ENCODE data around the gene BACH2. TPM values are rescaled to one million over a fixed set of nuclear protein-coding genes. Genes with fewer than 3 reads are reported as not detected.

BACH2 gene
- total and polyA plus RNA-seq, 2 of the 4 experiments (the other 2 are of a cell fraction) = 1.3 to 1.4 TPM

- no peak overlapping the region for H3K4me3 ChIP-seq (ENCODE audit: insufficient read depth, low read depth, low read length)
- H3K9me1 ChIP-seq (ENCODE audit: insufficient read depth, low read length) = no peaks in the 10 kb centered on the region
- H3K9ac ChIP-seq (ENCODE audit: low read depth, low read length) = no peak overlapping the region
- H2BK20ac ChIP-seq (ENCODE audit: low read depth, low read length) = no peak overlapping the region
- H3K9me3 ChIP-seq (ENCODE audit: control insufficient read depth, insufficient read depth, low read length) = peaks cover 2% of the 10 kb centered on the region; the same call in 1 of the 2 replicates
- dilution Hi-C loops (cut with HindIII; ENCODE audit: low sequenced_read_pairs, unreplicated experiment) (no loop called here), in situ Hi-C loops (cut with MboI; ENCODE audit: low sequenced_read_pairs) (no loop called here), intact Hi-C loops (cut with micrococcal nuclease) (no loop called here)
- no peak overlapping the region for H2BK15ac ChIP-seq (ENCODE audit: low read depth, low read length)
- H2BK120ac ChIP-seq (ENCODE audit: low read depth, low read length) = no peak overlapping the region
- ATAC-seq (ENCODE audit: low read depth) (no peak), DNase-seq (no peak)
- H4K20me1 ChIP-seq (ENCODE audit: insufficient read depth, low read length) = no peaks in the 10 kb centered on the region
- H3K14ac ChIP-seq (replicated peaks; ENCODE audit: low read depth, low read length) = no peak overlapping the region
- H3K4me2 ChIP-seq (ENCODE audit: low read depth, low read length) = no peak overlapping the region
- TF ChIP-seq CHD1 (IDR thresholded peaks at IDR 0.05; ENCODE audit: low read depth, low read length) (no peak), USF2 (IDR thresholded peaks at IDR 0.05; ENCODE audit: low read depth, low read length) (no peak), MAFK (IDR thresholded peaks at IDR 0.05; ENCODE audit: low read depth, low read length) (no peak), MXI1 (IDR thresholded peaks at IDR 0.05; ENCODE audit: borderline replicate concordance, low read depth, low read length) (no peak), BHLHE40 (IDR thresholded peaks at IDR 0.05; ENCODE audit: low read depth, low read length) (no peak), CTCF (conservative IDR thresholded peaks at IDR 0.05; ENCODE audit: low read depth, low read length) (no peak), RCOR1 (IDR thresholded peaks at IDR 0.05; ENCODE audit: insufficient replicate concordance, low read length) (no peak), ELK1 (IDR thresholded peaks at IDR 0.05; ENCODE audit: borderline replicate concordance, low read depth, low read length) (no peak)
- BruUV-seq (replicated peaks) = no TSS peak
- no peak overlapping the region for H3K4ac ChIP-seq (ENCODE audit: low read depth, low read length)
- H3K36me3 ChIP-seq (ENCODE audit: control insufficient read depth, insufficient read depth, low read length) = no peaks in the 10 kb centered on the region
- no peak overlapping the region for H4K91ac ChIP-seq (ENCODE audit: insufficient read depth, low read depth, low read length)
- no peak overlapping the region for H3K23ac ChIP-seq (ENCODE audit: low read depth, low read length)
- no peak overlapping the region for H3K56ac ChIP-seq (ENCODE audit: extremely low read depth, insufficient read depth, low read length)
- no peak overlapping the region for H2AK5ac ChIP-seq (ENCODE audit: low read depth, low read length)
- WGBS, 2 experiments (ENCODE audit: extremely low coverage in 2 of 2, insufficient read length in 1 of 2) = no CpG with 5 or more reads among the region's 5 CpGs
- no peaks in the 10 kb centered on the region for H3K4me1 ChIP-seq (ENCODE audit: control insufficient read depth, insufficient read depth, low read length)
- H3K27me3 ChIP-seq (ENCODE audit: control insufficient read depth, insufficient read depth, low read length) = no peaks in the 10 kb centered on the region; the same call in 1 of the 2 replicates
- POLR2A ChIA-PET (ENCODE audit: unreplicated experiment) = no interaction called here
- no peak overlapping the region for H3K27ac ChIP-seq (ENCODE audit: insufficient read depth, low read length)
- no peak overlapping the region for H2AFZ ChIP-seq (replicated peaks; ENCODE audit: low read length, poor library complexity)
- no peaks in the 10 kb centered on the region for H3K79me1 ChIP-seq (ENCODE audit: low read depth in 1 of 2, low read length in 2 of 2)
- H4K8ac ChIP-seq (ENCODE audit: low read depth in 2 of 2, low read length in 2 of 2) = no peak overlapping the region
- H2BK5ac ChIP-seq (ENCODE audit: low read depth, low read length, poor library complexity, severe bottlenecking) = no peak overlapping the region
- H4K5ac ChIP-seq (ENCODE audit: low read depth, low read length) = no peak overlapping the region
- no peak overlapping the region for H2AK9ac ChIP-seq (replicated peaks; ENCODE audit: low read depth, low read length, poor library complexity)
- CTCF ChIA-PET = interaction anchor here (0.5 kb wide), 1 partner anchor 27 kb away, joined by 3 read pairs; no protein-coding TSS in a partner anchor
- no peak overlapping the region for H3K18ac ChIP-seq (ENCODE audit: low read depth, low read length)
These were observed 22.8 kb downstream of the BACH2 start for GRCh38 chr6:90273863-90274262.
